Esophagus muscularis mucosa (tissue), 3 donors: Measurements from ENCODE around the gene ZNF222.

Experiments
- POLR2A ChIP-seq: fragments of 450-650 bp; IDR thresholded peaks from one replicate; pipeline ENCODE4 v1.6.1; 2017; ENCODE audit warnings: antibody characterized with exemption, moderate library complexity, mild to moderate bottlenecking, low read depth
- POLR2AphosphoS5 ChIP-seq, 2 donors: sonication (generic); formaldehyde crosslinking; IDR thresholded peaks; one replicate each; pipeline ENCODE4 v1.6.1; 2017; ENCODE audit warnings: antibody characterized with exemption in 2 of 2
- TF ChIP-seq, protein P1 (sequence below), 3 experiments: fragments of 200-600 bp in 2 of 3; fragments of 450-650 bp in 1 of 3; sonication (generic) in 2 of 3; IDR thresholded peaks; one replicate each; pipeline ENCODE4 v1.5.1; 2017 to 2019; ENCODE audit warnings: antibody characterized with exemption in 3 of 3, mild to moderate bottlenecking in 2 of 3, moderate library complexity in 1 of 3

DNA sequence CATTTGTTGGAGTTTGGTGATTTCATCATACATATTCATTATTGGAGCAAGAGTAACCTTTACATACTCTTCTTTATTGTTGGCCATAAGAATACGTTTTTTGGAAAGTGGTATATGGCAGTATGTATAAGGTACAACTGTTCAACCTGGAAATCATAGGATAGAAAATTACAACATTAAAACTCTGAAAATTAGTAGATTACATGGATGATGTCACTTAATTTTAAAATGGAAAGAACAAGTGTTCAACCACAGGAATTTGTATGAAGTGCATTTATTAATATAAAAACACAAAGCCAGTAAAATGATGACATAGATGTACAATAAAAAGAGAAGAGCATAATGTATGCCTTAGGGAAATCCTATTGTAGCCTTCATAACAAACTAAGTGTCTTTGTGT is 48.4 kb upstream of the ZNF222 start:
- TF ChIP-seq POLR2A (no peak), POLR2AphosphoS5 (IDR thresholded peaks at IDR 0.05) (no peak)
- TF ChIP-seq, protein P1, sequence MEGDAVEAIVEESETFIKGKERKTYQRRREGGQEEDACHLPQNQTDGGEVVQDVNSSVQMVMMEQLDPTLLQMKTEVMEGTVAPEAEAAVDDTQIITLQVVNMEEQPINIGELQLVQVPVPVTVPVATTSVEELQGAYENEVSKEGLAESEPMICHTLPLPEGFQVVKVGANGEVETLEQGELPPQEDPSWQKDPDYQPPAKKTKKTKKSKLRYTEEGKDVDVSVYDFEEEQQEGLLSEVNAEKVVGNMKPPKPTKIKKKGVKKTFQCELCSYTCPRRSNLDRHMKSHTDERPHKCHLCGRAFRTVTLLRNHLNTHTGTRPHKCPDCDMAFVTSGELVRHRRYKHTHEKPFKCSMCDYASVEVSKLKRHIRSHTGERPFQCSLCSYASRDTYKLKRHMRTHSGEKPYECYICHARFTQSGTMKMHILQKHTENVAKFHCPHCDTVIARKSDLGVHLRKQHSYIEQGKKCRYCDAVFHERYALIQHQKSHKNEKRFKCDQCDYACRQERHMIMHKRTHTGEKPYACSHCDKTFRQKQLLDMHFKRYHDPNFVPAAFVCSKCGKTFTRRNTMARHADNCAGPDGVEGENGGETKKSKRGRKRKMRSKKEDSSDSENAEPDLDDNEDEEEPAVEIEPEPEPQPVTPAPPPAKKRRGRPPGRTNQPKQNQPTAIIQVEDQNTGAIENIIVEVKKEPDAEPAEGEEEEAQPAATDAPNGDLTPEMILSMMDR (IDR thresholded peaks at IDR 0.05), result no peak
